GM21360 (cell line): Measurements from ENCODE around the gene SLC35D2.

ENCODE experiments used
- ATAC-seq: cut with Tn5 transposase; IDR thresholded peaks from one replicate; pipeline ENCODE4 v1.9.1; 2021; ENCODE audit warnings: mild to moderate bottlenecking, moderate library complexity; ENCODE audit not compliant: unreplicated experiment

Gene SLC35D2

DNA sequence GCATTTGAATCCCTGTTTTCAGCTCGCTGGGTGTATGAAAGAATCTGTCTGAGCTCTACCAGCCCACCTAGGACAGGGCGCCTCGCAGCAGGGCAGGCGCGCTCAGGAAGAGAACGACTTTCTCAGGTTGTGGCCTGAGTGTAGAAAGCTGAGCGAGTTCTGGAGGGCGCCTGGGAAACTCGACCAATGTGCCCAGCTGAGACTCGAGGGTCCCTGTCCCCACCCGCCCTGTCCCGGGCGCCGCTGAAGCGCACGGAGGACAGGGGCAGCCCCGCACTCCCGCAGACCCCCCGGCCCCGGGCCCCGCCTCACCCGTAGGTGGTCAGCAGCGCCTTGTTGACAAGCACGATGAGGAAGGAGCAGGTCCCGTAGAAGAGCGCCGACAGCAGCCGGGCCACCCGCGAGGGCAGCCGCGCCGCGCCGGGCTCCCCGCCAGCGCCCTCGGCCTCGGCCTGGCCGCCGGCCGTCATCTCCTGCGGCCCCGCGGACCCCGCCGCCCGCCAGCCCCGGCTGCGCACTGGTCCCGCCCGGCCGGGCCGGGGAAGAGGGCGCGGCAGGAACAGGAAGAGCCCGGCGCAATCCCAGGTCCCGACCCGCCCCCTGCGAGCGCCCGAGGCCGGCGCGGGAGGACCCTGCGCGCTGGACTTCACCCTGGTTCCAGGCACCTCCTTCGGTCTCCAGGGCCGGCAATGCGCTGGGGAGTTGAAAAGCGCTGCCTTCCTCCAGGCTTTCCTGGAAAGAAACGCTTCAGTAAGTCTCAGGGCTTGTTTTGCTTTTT is at the start of gene SLC35D2:
SLC35D2 (minus strand) TSS at position 547 of the 778 bp plus-strand sequence; CDS start at position 470, 77 bp downstream.
- ATAC-seq = no peak

- no peak for ATAC-seq
These were observed 46.9 kb upstream of the SLC35D2 start for GRCh38 chr9:96430377-96430776.

DNA sequence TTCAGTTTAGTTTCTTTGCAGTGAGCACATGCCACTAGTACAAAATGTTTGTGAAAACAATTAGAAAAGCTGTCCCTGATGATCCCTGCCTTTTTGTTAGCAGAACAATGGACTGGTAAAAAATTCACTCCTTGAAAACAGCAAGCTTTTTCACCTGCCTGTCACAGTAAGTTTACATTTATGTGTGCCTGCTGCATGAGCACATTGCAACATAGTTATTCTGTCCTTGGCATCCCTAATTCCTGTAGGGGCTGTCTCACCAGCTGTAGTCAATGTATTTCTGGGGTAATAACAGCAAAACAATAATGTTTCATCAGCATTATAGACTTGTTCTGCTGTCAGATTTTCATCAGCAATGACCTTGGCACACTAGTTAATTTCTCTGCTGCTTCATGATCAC is 46.2 kb upstream of the SLC35D2 start:
- ATAC-seq = no peak

- no peak for ATAC-seq
These were observed 42.1 kb upstream of the SLC35D2 start for GRCh38 chr9:96425500-96426169.

- no peak for ATAC-seq
These were observed 40.5 kb upstream of the SLC35D2 start for GRCh38 chr9:96423985-96424336.

- ATAC-seq = no peak
These were observed 39.9 kb upstream of the SLC35D2 start for GRCh38 chr9:96423322-96423984.

GRCh38 chr9:96420468-96421219 is 37.1 kb upstream of the SLC35D2 start:
- ATAC-seq = no peak

GRCh38 chr9:96419691-96419969 is 36.1 kb upstream of the SLC35D2 start:
- no peak for ATAC-seq

- ATAC-seq = peak; percentile 37
These were observed 35.6 kb upstream of the SLC35D2 start for GRCh38 chr9:96418920-96419690.

DNA sequence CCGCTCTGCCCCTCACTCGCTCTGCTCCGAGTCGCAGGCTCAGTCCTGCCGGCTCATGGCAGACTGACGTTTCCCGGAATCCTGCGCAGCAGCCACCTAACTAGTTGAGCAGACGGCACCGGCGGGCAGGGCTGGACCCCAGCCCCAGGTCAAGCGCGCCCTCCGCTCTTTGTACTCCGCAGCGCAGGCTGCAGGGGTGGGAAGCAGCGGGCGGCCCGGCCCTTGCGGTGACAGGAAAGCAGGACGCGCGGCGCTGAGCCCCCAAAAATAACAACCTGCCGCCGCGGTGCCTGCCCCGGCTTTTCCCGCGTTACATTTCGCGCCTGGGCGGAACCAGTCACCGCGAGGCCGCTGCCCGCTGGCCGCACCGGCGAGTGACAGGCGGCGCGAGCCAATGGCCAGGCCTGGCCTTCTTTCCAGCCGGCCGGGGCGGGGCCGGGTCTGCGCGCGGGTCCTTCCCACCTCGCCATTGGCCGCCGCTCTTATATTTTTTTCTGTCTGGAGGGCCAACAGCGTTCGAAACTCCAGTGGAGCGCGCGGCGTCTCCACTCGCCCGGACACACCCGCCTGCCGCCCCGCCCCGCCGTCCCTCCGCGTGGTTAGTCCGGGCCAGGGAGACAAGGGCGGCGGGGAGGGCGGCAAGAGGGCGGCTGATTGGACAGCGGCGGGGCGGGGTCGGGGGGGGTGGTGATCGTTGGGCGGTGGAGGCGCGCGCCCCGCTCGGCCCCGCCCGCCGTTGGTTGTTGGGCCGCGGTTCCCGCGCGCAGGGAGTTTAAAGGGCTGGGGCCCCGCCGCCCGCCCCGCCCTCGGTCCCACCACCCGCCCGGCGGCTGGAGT is 34.8 kb upstream of the SLC35D2 start, which contains the start of gene ZNF367:
ZNF367 (minus strand) TSS at position 288 of the 837 bp plus-strand sequence. CDS start 338 bp downstream, outside the sequence.
- ATAC-seq = peak; percentile 56

DNA sequence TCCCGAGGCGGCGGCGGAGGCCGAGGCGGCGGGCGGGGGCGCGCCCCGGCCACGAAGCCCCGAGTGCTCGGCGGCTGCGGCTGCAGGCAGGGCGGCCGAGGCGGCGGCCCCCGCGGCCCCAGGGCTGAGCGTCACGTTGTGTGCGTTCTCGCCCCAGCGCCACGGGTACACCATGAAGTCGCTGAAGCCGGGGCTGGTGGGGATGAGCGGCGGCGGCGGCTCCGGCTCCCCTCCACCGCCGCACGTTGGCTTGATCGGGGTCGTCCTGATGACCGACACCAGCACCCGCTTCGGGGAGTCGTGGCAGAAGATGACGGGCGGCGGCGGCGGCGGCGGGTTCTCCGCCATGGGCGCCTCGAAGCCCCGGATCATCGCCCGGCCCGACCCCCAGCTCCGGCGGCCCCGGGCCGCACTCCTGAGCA is 34.2 kb upstream of the SLC35D2 start:
- no peak for ATAC-seq

GRCh38 chr9:96417051-96417586 is 33.6 kb upstream of the SLC35D2 start:
- no peak for ATAC-seq

DNA sequence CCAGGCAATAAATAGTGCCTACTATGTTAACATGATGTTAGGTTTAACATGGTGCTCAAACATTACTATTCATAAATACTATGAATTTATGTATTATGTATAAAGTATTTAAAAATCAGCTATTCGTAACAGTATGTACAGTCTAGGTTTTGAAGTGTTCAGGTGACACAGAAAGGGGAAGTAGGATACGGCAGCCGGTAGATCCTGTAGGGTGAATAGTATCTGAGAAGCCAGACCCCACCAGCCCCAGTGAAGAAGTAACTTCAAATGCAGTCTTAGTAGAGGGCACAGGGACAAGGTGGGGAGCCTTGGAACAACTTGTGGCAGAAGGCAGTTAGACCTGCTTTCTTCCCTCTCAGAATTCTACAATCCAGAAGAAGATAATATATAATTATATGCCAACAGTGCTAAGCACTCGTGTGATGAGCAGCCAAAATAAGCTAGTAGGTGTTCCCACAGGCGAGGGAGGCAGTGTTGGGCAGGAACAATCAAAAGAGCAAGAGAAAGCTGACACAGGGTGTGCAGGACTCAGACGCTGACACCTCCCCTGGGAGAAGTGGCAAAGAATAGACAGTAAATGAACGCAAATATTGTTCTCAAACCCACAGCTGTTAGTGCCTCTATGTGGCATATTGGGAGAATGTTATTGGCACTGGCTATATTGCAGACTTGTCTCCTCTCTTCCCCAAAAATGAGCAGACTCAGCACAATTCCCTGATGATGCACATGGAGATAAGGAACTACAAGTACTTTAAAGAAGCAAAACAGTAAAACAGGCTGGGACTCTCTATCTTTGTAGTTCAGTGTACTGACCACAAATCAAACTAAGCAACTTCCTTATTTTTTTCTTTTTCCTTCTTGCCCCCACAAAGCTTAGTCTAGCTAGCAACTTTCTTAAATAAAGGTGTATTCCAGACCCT is 30.1 kb upstream of the SLC35D2 start:
- ATAC-seq = peak; percentile 25

DNA sequence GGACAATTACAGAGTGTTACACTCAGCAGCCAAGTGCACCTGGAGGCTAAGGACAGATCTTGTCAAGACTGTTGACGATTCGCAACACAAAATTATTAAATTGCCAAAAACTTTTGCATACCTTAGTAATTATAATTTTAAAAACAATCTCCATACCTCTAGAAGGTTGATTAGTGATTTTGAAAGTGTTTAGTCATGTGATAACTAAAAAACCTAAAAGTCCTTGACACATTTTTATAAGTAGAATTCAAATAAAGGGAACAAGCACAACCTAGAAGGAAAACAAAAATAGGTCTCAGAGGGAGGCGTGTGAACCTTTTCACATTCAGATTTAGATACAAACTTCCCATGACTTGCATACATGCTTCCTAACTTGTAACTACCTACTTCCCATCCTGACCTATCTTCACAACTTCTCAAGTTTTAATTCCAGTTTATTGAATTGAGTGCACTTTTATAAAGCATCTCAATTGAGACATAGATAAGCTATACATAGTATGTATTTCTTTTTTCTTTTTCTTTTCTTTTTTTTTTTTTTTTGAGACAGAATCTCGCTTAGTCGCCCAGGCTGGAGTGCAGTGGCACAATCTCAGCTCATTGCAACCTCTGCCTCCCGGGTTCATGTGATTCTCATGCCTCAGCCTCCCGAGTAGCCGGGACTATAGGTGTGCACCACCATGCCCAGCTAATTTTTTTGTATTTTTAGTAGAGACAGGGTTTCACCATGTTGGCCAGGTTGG is 28.8 kb upstream of the SLC35D2 start:
- ATAC-seq = no peak

GRCh38 chr9:96411129-96411838 is 27.8 kb upstream of the SLC35D2 start:
- no peak for ATAC-seq

- no peak for ATAC-seq
These were observed 25.1 kb upstream of the SLC35D2 start for GRCh38 chr9:96408409-96409280.
